ENCODE results near the gene COQ7. TPM values are rescaled to one million over a fixed set of nuclear protein-coding genes. Genes with fewer than 3 reads are reported as not detected.

COQ7 gene
- total RNA-seq, 1 donor from 2014 or later, result 14.0 TPM

DNA sequence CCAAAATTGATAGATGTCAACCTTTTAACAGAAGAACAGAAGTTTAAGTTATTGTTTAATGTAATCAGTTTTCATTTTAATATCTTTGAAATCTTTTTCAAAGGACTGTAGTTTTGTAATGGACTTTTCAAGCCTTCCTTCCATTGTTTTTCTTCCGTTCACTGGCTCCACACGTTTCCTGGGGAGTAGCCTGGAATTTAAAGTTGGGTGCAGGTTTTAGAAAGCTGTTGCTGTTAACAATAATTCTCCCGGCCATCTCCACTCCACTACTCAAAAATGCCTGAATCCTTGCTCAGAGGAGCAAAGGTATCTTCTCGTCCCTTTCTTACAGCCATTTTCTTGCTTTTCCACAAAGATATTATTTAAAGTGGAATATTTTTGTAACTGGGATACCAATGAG lies 4.7 kb upstream of the COQ7 start:
- Histone ChIP-seq H3K4me1 (ENCODE audit: insufficient read depth, low read length) (no peaks in the 10 kb centered on the region), H2AFZ (ENCODE audit: low read depth, low read length) (no peak overlapping the region), H3K27ac (ENCODE audit: low read depth, low read length) (no peak overlapping the region), H3K9me3 (ENCODE audit: insufficient read depth, low read depth, low read length) (no peaks in the 10 kb centered on the region), H3K9ac (ENCODE audit: low read length) (no peak overlapping the region), H3K4me3 (ENCODE audit: insufficient read depth, low read depth, low read length) (no peak overlapping the region), H3K36me3 (ENCODE audit: insufficient read depth, low read length) (no peaks in the 10 kb centered on the region), H3K4me2 (ENCODE audit: low read length) (no peak overlapping the region), H4K20me1 (ENCODE audit: insufficient read depth, low read length) (no peaks in the 10 kb centered on the region), H3K79me2 (ENCODE audit: insufficient read depth, low read length) (no peaks in the 10 kb centered on the region), H3K27me3 (ENCODE audit: insufficient read depth, low read length) (no peaks in the 10 kb centered on the region)
- H3K27ac Mint-ChIP-seq (ENCODE audit: unreplicated experiment), result no peak overlapping the region
- DNase-seq (ENCODE audit: low read depth) (no peak), FAIRE-seq (no peak)
- no peak overlapping the region for H3K4me3 Mint-ChIP-seq (ENCODE audit: unreplicated experiment)
- H3K27me3 Mint-ChIP-seq (ENCODE audit: low read depth, unreplicated experiment), result no peaks in the 10 kb centered on the region
- TF ChIP-seq, protein P1, sequence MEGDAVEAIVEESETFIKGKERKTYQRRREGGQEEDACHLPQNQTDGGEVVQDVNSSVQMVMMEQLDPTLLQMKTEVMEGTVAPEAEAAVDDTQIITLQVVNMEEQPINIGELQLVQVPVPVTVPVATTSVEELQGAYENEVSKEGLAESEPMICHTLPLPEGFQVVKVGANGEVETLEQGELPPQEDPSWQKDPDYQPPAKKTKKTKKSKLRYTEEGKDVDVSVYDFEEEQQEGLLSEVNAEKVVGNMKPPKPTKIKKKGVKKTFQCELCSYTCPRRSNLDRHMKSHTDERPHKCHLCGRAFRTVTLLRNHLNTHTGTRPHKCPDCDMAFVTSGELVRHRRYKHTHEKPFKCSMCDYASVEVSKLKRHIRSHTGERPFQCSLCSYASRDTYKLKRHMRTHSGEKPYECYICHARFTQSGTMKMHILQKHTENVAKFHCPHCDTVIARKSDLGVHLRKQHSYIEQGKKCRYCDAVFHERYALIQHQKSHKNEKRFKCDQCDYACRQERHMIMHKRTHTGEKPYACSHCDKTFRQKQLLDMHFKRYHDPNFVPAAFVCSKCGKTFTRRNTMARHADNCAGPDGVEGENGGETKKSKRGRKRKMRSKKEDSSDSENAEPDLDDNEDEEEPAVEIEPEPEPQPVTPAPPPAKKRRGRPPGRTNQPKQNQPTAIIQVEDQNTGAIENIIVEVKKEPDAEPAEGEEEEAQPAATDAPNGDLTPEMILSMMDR (IDR thresholded peaks at IDR 0.05; ENCODE audit: insufficient read depth, low read depth, low read length), result no peak
- no peak for TF ChIP-seq EZH2 (IDR thresholded peaks at IDR 0.05; ENCODE audit: insufficient read depth, low read length)
- H3K36me3 Mint-ChIP-seq (ENCODE audit: low read depth, unreplicated experiment), result peaks cover 3% of the 10 kb centered on the region
- H3K9me3 Mint-ChIP-seq (ENCODE audit: unreplicated experiment), result no peaks in the 10 kb centered on the region
- H3K4me1 Mint-ChIP-seq (ENCODE audit: low read depth, unreplicated experiment), result no peaks in the 10 kb centered on the region

DNA sequence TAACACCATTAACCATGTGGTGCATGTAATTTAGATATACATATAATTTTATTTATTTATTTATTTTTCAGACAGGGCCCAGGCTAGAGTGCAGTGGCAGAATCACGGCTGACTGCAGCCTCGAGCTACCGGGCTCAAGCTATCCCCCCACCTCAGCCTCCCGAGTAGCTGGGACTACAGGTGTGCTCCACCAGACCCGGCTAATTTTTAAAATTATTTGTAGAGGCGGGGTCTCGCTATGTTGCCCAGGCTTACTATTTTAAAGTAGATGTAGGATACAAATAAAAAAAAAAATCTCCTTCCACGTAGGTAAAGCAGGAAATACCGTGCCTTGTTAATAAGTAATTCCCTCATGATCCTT lies 446 bp upstream of the COQ7 start:
- H3K9me3 ChIP-seq (ENCODE audit: insufficient read depth, low read depth, low read length), result no peaks in the 10 kb centered on the region
- TF ChIP-seq, protein P1 (IDR thresholded peaks at IDR 0.05; ENCODE audit: insufficient read depth, low read depth, low read length), result no peak
- no peak for TF ChIP-seq EZH2 (IDR thresholded peaks at IDR 0.05; ENCODE audit: insufficient read depth, low read length)
- peak overlapping the region; percentile 50 for H2AFZ ChIP-seq (ENCODE audit: low read depth, low read length)
- peak overlapping the region; percentile 94 for H3K4me3 Mint-ChIP-seq (ENCODE audit: unreplicated experiment)
- peak overlapping the region; percentile 96 for H3K9ac ChIP-seq (ENCODE audit: low read length)
- H3K4me1 ChIP-seq (ENCODE audit: insufficient read depth, low read length), result no peaks in the 10 kb centered on the region
- H3K4me1 Mint-ChIP-seq (ENCODE audit: low read depth, unreplicated experiment), result peaks cover 3% of the 10 kb centered on the region
- H4K20me1 ChIP-seq (ENCODE audit: insufficient read depth, low read length), result no peaks in the 10 kb centered on the region
- H3K79me2 ChIP-seq (ENCODE audit: insufficient read depth, low read length), result peaks cover 7% of the 10 kb centered on the region
- DNase-seq (ENCODE audit: low read depth) (no peak), FAIRE-seq (no peak)
- H3K27me3 ChIP-seq (ENCODE audit: insufficient read depth, low read length), result no peaks in the 10 kb centered on the region
- H3K4me3 ChIP-seq (ENCODE audit: insufficient read depth, low read depth, low read length), result peak overlapping the region; percentile 85
- H3K27ac ChIP-seq (ENCODE audit: low read depth, low read length), result peak overlapping the region; percentile 99
- peak overlapping the region; percentile 93 for H3K27ac Mint-ChIP-seq (ENCODE audit: unreplicated experiment)
- no peaks in the 10 kb centered on the region for H3K36me3 ChIP-seq (ENCODE audit: insufficient read depth, low read length)
- H3K4me2 ChIP-seq (ENCODE audit: low read length), result peak overlapping the region; percentile 91
- no peaks in the 10 kb centered on the region for H3K27me3 Mint-ChIP-seq (ENCODE audit: low read depth, unreplicated experiment)
- H3K9me3 Mint-ChIP-seq (ENCODE audit: unreplicated experiment), result no peaks in the 10 kb centered on the region
- peaks cover 3% of the 10 kb centered on the region for H3K36me3 Mint-ChIP-seq (ENCODE audit: low read depth, unreplicated experiment)

DNA sequence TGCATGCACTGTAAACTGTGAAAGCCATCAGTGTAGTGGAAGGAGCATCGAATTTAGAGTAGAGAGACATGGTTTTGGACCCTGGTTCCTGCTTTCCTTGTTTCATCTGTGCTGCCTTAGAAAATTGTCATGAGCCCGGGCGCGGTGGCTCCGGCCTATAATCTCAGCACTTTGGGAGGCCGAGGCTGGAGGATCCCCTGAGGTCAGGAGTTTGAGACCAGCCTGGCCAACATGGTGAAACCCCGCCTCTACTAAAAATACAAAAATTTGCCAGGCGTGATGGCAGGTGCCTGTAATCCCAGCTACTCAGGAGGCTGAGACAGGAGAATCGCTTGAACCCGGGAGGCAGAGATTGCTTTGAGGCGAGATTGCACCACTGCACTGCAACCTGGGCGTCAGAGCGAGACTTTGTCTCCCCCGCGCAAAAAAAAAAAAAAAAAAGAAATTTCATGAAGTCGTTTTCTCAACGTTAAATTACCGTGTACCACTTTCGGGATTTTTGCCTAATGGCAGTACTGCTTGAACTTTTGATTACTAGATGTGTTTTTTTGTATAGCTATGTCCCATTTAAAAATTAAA lies 912 bp downstream of the COQ7 start:
- Histone ChIP-seq H4K20me1 (ENCODE audit: insufficient read depth, low read length) (no peaks in the 10 kb centered on the region), H3K36me3 (ENCODE audit: insufficient read depth, low read length) (no peaks in the 10 kb centered on the region), H3K9ac (ENCODE audit: low read length) (peak overlapping the region; percentile 96), H3K4me3 (ENCODE audit: insufficient read depth, low read depth, low read length) (peak overlapping the region; percentile 85), H3K79me2 (ENCODE audit: insufficient read depth, low read length) (peaks cover 7% of the 10 kb centered on the region), H2AFZ (ENCODE audit: low read depth, low read length) (peak overlapping the region; percentile 71), H3K9me3 (ENCODE audit: insufficient read depth, low read depth, low read length) (no peaks in the 10 kb centered on the region), H3K4me1 (ENCODE audit: insufficient read depth, low read length) (no peaks in the 10 kb centered on the region), H3K27me3 (ENCODE audit: insufficient read depth, low read length) (no peaks in the 10 kb centered on the region), H3K4me2 (ENCODE audit: low read length) (peak overlapping the region; percentile 91), H3K27ac (ENCODE audit: low read depth, low read length) (peak overlapping the region; percentile 99)
- peaks cover 3% of the 10 kb centered on the region for H3K4me1 Mint-ChIP-seq (ENCODE audit: low read depth, unreplicated experiment)
- peak overlapping the region; percentile 94 for H3K4me3 Mint-ChIP-seq (ENCODE audit: unreplicated experiment)
- H3K27me3 Mint-ChIP-seq (ENCODE audit: low read depth, unreplicated experiment), result no peaks in the 10 kb centered on the region
- TF ChIP-seq, protein P1 (IDR thresholded peaks at IDR 0.05; ENCODE audit: insufficient read depth, low read depth, low read length), result no peak
- no peak for TF ChIP-seq EZH2 (IDR thresholded peaks at IDR 0.05; ENCODE audit: insufficient read depth, low read length)
- H3K36me3 Mint-ChIP-seq (ENCODE audit: low read depth, unreplicated experiment), result no peaks in the 10 kb centered on the region
- FAIRE-seq (no peak), DNase-seq (ENCODE audit: low read depth) (no peak)
- H3K9me3 Mint-ChIP-seq (ENCODE audit: unreplicated experiment), result no peaks in the 10 kb centered on the region
- peak overlapping the region; percentile 93 for H3K27ac Mint-ChIP-seq (ENCODE audit: unreplicated experiment)
